CD4-positive, alpha-beta T cell (primary cell): ENCODE measurements around the gene AUNIP. TPM values are rescaled to one million over a fixed set of nuclear protein-coding genes. Genes with fewer than 3 reads are reported as not detected.

Experiments
- ATAC-seq: fragments of 200-7000 bp; cut with Tn5 transposase; one replicate; pipeline ENCODE4 v1.10.0; 2022; ENCODE audit warnings: mild to moderate bottlenecking; ENCODE audit not compliant: poor library complexity
- CTCF ChIA-PET: fragments of 350-600 bp; sonication (Branson Sonifier 250); formaldehyde crosslinking; loops from one replicate; lab custom pipeline; 2021; ENCODE audit warnings: antibody characterized with exemption, inconsistent platforms; lab: Charles Lee
- POLR2A ChIA-PET: fragments of 350-600 bp; sonication (Branson Sonifier 250); formaldehyde crosslinking; loops from one replicate; lab custom pipeline; 2021; ENCODE audit warnings: antibody characterized with exemption, inconsistent platforms; lab: Charles Lee
- DNase-seq, 14 experiments: peaks; one replicate each; pipeline ENCODE4 v3.0.0-alpha.2; 2013 to 2020; ENCODE audit warnings: mixed read lengths in 2 of 14
- H3K27ac ChIP-seq, 2 donors: one replicate each; pipeline versions ENCODE4 v1.5.1 to v1.7.0; 2013; ENCODE audit warnings: low read length in 2 of 2, low read depth in 1 of 2, mild to moderate bottlenecking in 1 of 2
- H3K27me3 ChIP-seq, 2 experiments: 1 replicate in 1 of 2; 2 replicates in 1 of 2; pipeline versions ENCODE4 v1.6.1 to v1.7.0; 2013; ENCODE audit warnings: low read length in 2 of 2, control low read depth in 1 of 2, mild to moderate bottlenecking in 1 of 2, moderate library complexity in 1 of 2; ENCODE audit not compliant: insufficient read depth in 2 of 2, control insufficient read depth in 1 of 2
- H3K36me3 ChIP-seq: one replicate; pipeline ENCODE4 v1.6.1; 2013; ENCODE audit warnings: low read length, control low read depth; ENCODE audit not compliant: insufficient read depth
- H3K4me1 ChIP-seq: one replicate; pipeline ENCODE4 v1.6.1; 2013; ENCODE audit warnings: low read length, control low read depth; ENCODE audit not compliant: insufficient read depth
- H3K4me3 ChIP-seq: one replicate; pipeline ENCODE4 v1.5.1; 2013; ENCODE audit warnings: mild to moderate bottlenecking, low read length, moderate library complexity
- H3K9me3 ChIP-seq, 2 experiments: 1 replicate in 1 of 2; 2 replicates in 1 of 2; pipeline versions ENCODE4 v1.6.1 to v1.7.0; 2013; ENCODE audit warnings: low read length in 2 of 2, mild to moderate bottlenecking in 2 of 2, control low read depth in 1 of 2, moderate library complexity in 1 of 2; ENCODE audit not compliant: control insufficient read depth in 1 of 2, insufficient read depth in 1 of 2
- H3K27ac Mint-ChIP-seq: one replicate; pipeline ENCODE4 v1.8.0; 2020; ENCODE audit warnings: mixed read lengths
- H3K27me3 Mint-ChIP-seq: one replicate; pipeline ENCODE4 v1.8.0; 2021; ENCODE audit warnings: mixed read lengths
- H3K36me3 Mint-ChIP-seq: one replicate; pipeline ENCODE4 v1.8.0; 2021; ENCODE audit warnings: low read depth, mixed read lengths
- H3K4me1 Mint-ChIP-seq: one replicate; pipeline ENCODE4 v1.8.0; 2021; ENCODE audit warnings: low read depth, mixed read lengths
- H3K4me3 Mint-ChIP-seq: one replicate; pipeline ENCODE4 v1.8.0; 2020; ENCODE audit warnings: mild to moderate bottlenecking, mixed read lengths
- H3K9me3 Mint-ChIP-seq: one replicate; pipeline ENCODE4 v1.8.0; 2020; ENCODE audit warnings: mixed read lengths
- CTCF ChIP-seq: fragments of 200-600 bp; IDR thresholded peaks from one replicate; pipeline ENCODE4 v1.8.0; 2022; ENCODE audit warnings: antibody characterized with exemption, mild to moderate bottlenecking
- intact Hi-C, 2 experiments: fragments of 100-400 bp; cut with DNase I in 1 of 2; cut with micrococcal nuclease in 1 of 2; formaldehyde crosslinking; loops; one replicate each; pipeline versions ENCODE4 v1.15.1 to v1.9.0; 2023 to 2025; cut with DNase I, micrococcal nuclease
- total RNA-seq, 174 experiments: library from RNA in 2 of 174; stranded (reverse) in 2 of 174; gene quantifications; one replicate each; pipeline ENCODE4 v1.2.3 and lab custom pipeline; 2021 to 2026

AUNIP gene
- total RNA-seq, 2 experiments from 2014 or later = not detected

GRCh38 chr1:25809283-25809926 is 49.9 kb downstream of the AUNIP start:
- POLR2A ChIA-PET = interaction anchor here (1.3 to 3.6 kb wide), 5 partner anchors 10 to 242 kb away, joined by 3 to 16 read pairs (median 8); partner anchors contain the start of gene MTFR1L
- intact Hi-C loops = no loop called here
- no peaks in the 10 kb centered on the region for H3K27me3 ChIP-seq
- H3K36me3 ChIP-seq = peaks cover 36% of the 10 kb centered on the region
- peaks cover 60% of the 10 kb centered on the region for H3K36me3 Mint-ChIP-seq
- no peak overlapping the region for H3K27ac Mint-ChIP-seq
- H3K4me1 ChIP-seq = peaks cover 13% of the 10 kb centered on the region
- no peak for ATAC-seq
- H3K4me3 Mint-ChIP-seq = no peak overlapping the region
- no peak overlapping the region for H3K27ac ChIP-seq
- DNase-seq = peak in 1 of 14 experiments; percentile 39
- H3K27me3 Mint-ChIP-seq = no peaks in the 10 kb centered on the region
- H3K4me3 ChIP-seq = no peak overlapping the region
- H3K4me1 Mint-ChIP-seq = peaks cover 12% of the 10 kb centered on the region
- no peaks in the 10 kb centered on the region for H3K9me3 ChIP-seq
- no peak for TF ChIP-seq CTCF
- CTCF ChIA-PET = interaction anchor here (2.3 kb wide), 1 partner anchor 201 kb away, joined by 11 read pairs; no protein-coding TSS in a partner anchor
- H3K9me3 Mint-ChIP-seq = no peaks in the 10 kb centered on the region

GRCh38 chr1:25808481-25809244 is 50.6 kb downstream of the AUNIP start:
- peaks cover 60% of the 10 kb centered on the region for H3K36me3 Mint-ChIP-seq
- peaks cover 18% of the 10 kb centered on the region for H3K4me1 Mint-ChIP-seq
- no peak for TF ChIP-seq CTCF
- ATAC-seq (no peak), DNase-seq (no peak)
- H3K4me3 ChIP-seq = no peak overlapping the region
- H3K27ac ChIP-seq = no peak overlapping the region
- intact Hi-C loops = no loop called here
- ChIA-PET CTCF (interaction anchor here (2.3 kb wide), 1 partner anchor 200 kb away, joined by 11 read pairs; no protein-coding TSS in a partner anchor), POLR2A (interaction anchor here (0.6 to 3.6 kb wide), 4 partner anchors 11 to 243 kb away, joined by 3 to 14 read pairs (median 4); partner anchors contain the start of gene MTFR1L)
- H3K27ac Mint-ChIP-seq = no peak overlapping the region
- no peak overlapping the region for H3K4me3 Mint-ChIP-seq
- no peaks in the 10 kb centered on the region for H3K27me3 ChIP-seq
- peaks cover 36% of the 10 kb centered on the region for H3K36me3 ChIP-seq
- H3K9me3 Mint-ChIP-seq = no peaks in the 10 kb centered on the region
- H3K4me1 ChIP-seq = peaks cover 13% of the 10 kb centered on the region
- no peaks in the 10 kb centered on the region for H3K9me3 ChIP-seq
- no peaks in the 10 kb centered on the region for H3K27me3 Mint-ChIP-seq

GRCh38 chr1:25807480-25808390 is 51.5 kb downstream of the AUNIP start:
- H3K9me3 Mint-ChIP-seq = no peaks in the 10 kb centered on the region
- peaks cover 24% of the 10 kb centered on the region for H3K4me1 Mint-ChIP-seq
- no peaks in the 10 kb centered on the region for H3K27me3 Mint-ChIP-seq
- H3K4me3 Mint-ChIP-seq = no peak overlapping the region
- Histone ChIP-seq H3K27me3 (no peaks in the 10 kb centered on the region), H3K36me3 (peaks cover 36% of the 10 kb centered on the region), H3K4me3 (no peak overlapping the region), H3K9me3 (no peaks in the 10 kb centered on the region), H3K4me1 (peaks cover 16% of the 10 kb centered on the region), H3K27ac (no peak overlapping the region)
- peaks cover 57% of the 10 kb centered on the region for H3K36me3 Mint-ChIP-seq
- H3K27ac Mint-ChIP-seq = no peak overlapping the region
- no peak for TF ChIP-seq CTCF
- ATAC-seq = no peak
- POLR2A ChIA-PET = interaction anchor here (0.8 to 1.4 kb wide), 3 partner anchors 12 to 237 kb away, joined by 3 to 4 read pairs (median 3); partner anchors contain the start of gene MTFR1L
- intact Hi-C loops = no loop called here
- CTCF ChIA-PET = no interaction called here
- DNase-seq = no peak
